GM12801 (cell line): ENCODE measurements around the gene PPFIBP2.

Experiments used
- TF ChIP-seq, protein P1 (sequence below): IDR thresholded peaks from one replicate; pipeline ENCODE4 v1.5.1; 2011; ENCODE audit warnings: control low read depth; ENCODE audit not compliant: insufficient read length; ENCODE audit errors: extremely low read depth

PPFIBP2 gene

DNA sequence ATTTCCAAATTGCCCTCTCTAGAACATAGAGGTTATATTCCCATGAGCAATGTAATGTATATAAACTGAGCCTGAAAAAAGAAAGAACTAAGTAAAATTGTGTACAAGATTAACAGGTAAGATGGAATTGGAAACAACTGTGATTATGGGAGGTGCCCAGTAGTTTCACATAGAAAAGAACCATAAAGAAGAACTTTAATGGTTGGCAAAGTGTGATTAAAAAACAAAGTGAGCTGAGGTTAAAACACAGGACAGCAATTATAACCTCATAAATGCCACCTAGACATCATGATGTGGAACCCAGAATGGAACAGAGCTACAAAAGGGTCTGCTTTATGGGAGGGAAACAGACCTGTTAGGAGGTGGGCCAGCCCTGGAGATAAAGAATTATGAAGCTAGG, 100.9 kb downstream of the PPFIBP2 start:
- TF ChIP-seq, protein P1, sequence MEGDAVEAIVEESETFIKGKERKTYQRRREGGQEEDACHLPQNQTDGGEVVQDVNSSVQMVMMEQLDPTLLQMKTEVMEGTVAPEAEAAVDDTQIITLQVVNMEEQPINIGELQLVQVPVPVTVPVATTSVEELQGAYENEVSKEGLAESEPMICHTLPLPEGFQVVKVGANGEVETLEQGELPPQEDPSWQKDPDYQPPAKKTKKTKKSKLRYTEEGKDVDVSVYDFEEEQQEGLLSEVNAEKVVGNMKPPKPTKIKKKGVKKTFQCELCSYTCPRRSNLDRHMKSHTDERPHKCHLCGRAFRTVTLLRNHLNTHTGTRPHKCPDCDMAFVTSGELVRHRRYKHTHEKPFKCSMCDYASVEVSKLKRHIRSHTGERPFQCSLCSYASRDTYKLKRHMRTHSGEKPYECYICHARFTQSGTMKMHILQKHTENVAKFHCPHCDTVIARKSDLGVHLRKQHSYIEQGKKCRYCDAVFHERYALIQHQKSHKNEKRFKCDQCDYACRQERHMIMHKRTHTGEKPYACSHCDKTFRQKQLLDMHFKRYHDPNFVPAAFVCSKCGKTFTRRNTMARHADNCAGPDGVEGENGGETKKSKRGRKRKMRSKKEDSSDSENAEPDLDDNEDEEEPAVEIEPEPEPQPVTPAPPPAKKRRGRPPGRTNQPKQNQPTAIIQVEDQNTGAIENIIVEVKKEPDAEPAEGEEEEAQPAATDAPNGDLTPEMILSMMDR: no peak

DNA sequence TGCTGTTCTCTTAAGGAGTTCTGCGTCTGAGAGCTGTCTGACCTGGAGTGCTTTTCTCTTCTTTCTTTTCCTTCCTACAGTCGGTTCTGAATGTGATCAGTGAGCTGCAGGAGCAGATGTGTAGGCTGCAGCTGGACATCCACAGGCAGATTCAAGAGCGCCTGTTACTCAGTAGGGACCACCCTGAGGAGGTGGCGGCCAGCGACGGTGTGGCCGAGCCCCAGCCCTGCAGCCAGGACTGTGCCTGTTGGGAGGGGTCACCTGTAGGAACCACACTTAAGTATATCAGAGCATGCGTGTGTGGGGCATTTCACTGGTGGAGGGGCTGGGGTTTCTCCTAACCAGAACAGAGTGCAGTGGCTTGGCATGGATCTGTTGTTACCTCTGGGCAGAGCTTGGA, 103.2 kb downstream of the PPFIBP2 start:
- TF ChIP-seq, protein P1: no peak

DNA sequence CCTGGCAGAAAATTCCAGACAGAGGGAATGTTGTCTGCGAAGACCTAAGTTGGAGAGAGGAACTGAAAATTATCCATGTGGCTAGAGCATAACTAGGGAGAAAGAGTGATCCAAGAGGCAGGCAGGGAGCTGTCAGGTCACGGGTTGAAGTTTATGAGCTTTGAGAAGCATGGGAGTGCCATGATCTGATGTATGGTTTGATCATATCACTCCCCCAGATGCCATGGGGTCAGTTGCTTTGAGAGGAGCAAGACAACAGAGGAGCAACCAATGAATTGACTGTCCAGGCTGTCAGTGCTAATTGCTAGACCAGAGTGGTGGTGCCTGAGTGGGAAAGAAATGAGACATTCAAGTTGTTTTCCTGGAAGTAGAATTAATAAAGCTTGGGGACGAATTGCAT, 105.5 kb downstream of the PPFIBP2 start:
- TF ChIP-seq, protein P1: no peak

DNA sequence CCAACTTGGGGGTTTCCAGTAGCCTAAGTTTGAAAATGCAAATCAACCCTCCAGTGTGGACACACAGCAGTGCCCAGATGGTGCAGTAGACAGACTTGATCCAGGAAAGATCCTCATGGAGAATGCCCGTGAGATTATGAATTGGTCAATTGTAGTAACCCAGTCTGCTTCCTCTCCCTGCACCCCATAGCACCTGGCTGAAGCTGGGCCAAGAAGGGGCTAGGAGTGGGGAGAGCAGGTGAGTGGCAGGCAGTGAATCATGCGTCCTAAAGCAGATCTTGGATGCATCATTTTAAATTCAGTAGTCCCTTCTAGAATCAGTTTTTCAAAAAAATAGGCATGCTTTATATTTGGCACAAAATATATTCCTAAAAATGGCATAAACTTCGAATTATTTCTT, 107.3 kb downstream of the PPFIBP2 start:
- TF ChIP-seq, protein P1: no peak

DNA sequence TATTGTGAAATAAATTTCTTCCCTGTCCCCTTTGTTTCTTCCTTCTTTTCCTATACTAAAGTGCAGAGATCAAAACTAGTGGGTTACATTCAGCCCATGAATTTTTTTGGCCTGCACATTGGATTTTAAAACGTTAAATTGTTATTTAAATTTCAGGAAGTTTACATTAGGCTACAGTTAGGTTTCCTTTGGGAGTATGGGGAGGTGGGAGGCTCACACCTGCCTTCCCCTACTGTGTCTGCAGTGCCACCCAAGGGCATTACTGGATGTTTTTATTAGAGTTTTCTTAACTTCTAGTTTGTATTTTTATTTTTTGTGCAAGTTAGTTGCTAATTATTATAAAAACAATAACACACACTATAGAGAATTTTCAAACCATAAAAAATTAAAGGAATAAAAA, 107.8 kb downstream of the PPFIBP2 start:
- TF ChIP-seq, protein P1: no peak

DNA sequence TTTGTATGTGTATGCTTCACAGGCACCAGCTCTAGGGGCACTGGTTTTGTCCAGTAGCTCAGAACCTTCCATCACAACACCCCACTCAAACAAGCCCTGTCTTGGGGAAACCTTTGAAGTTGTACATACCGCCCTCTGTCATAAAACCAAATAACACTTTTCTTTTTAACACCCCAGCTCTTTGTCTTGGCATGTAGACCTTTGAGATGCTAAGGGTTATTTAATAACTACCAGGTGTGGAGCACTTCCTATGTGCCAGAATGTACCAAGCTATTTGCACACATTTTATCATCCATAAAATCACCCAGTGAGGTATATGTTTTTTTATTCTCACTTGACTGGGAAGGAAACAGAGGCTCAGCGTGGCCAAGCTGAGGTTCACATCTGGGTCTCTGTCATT, 108.9 kb downstream of the PPFIBP2 start:
- TF ChIP-seq, protein P1: no peak

DNA sequence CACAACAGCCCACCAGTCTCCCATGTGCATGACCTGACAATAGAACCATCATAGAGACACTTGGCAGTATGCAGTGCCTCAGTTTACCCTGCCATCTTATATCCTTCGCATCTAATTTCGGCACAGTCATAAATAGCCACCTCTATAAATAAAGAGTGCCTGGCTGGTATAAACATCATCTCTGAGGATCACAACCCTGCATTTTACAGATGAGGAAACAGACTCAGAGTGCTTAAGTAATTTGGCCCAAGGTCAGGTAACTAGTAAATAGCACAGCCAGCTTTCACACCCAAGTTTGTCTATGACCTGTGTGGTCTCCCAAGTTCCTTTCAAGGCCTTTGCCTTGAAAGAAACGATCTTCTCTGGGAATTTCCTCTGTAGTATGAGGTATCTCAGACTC, 114.9 kb downstream of the PPFIBP2 start:
- TF ChIP-seq, protein P1: no peak

DNA sequence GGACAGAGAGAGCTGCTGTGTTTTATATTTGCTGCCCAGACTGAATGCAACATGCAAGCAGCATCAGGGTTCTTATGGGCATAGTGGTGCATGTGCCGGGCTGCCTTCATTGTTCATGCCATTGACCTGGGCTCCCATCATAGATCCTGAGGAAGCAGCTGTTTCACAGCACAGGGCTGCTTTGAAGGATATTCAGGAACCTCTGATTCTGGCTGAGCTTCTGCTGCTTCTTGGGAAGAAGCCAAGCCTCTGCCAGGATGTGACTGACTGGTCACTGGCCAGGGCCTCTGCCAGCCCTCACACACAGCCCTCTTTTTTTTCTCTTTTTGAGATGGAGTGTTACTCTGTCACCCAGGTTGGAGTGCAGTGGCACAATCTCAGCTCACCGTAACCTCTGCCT, 116.2 kb downstream of the PPFIBP2 start:
- TF ChIP-seq, protein P1: no peak
